ENCODE results near the gene ADGRV1. TPM values are rescaled to one million over a fixed set of nuclear protein-coding genes. Genes with fewer than 3 reads are reported as not detected.

Gene ADGRV1
- total and polyA plus RNA-seq, 2 donors: 2.2 to 5.1 TPM

DNA sequence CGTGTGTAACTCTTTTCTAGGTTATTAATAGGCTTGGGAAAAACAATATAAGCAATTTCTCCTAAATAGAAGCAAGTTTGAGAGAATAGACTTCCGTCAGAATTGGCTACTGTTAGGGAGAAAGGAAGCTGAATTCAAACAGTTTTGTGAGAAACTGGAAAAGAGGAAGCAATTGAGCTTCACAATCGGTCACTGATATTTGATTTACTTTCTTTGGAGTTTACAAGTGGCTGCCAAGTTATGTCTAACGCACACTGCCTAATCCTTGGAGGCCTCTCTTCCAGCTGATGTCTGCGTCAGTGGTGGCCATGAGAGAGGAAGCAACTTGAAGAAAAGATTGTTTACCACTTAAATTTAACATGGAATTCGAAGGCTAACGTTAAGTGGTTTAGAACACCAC lies 319.5 kb downstream of the ADGRV1 start:
- Histone ChIP-seq H3K27me3 (ENCODE audit: control insufficient read depth in 2 of 2, insufficient read depth in 1 of 2, low read length in 1 of 2) (no peaks in the 10 kb centered on the region), H3K4me1 (ENCODE audit: control insufficient read depth in 2 of 2, insufficient read depth in 2 of 2, low read length in 2 of 2) (peaks cover 4 to 5% of the 10 kb centered on the region in 2 donors), H3K4me3 (ENCODE audit: low read length in 2 of 2) (no peak overlapping the region), H3K27ac (ENCODE audit: low read depth in 1 of 2, low read length in 1 of 2) (no peak overlapping the region), H3K36me3 (ENCODE audit: control insufficient read depth in 2 of 2, insufficient read depth in 2 of 2, low read length in 1 of 2) (no peaks in the 10 kb centered on the region), H3K9me3 (ENCODE audit: control insufficient read depth in 2 of 2, insufficient read depth in 1 of 2, low read length in 1 of 2) (no peaks in the 10 kb centered on the region)
- 27% methylated on average over 7 of the region's 7 CpGs for WGBS
- DNase-seq (ENCODE audit: low read depth in 6 of 9, low spot score in 9 of 9): no peak

- 81% methylated on average over 3 of the region's 3 CpGs for WGBS
- H3K4me1 ChIP-seq (ENCODE audit: control insufficient read depth in 2 of 2, insufficient read depth in 2 of 2, low read length in 2 of 2): peaks cover 0 to 5% of the 10 kb centered on the region in 2 donors
- no peak overlapping the region for H3K27ac ChIP-seq (ENCODE audit: low read depth in 1 of 2, low read length in 1 of 2)
- H3K9me3 ChIP-seq (ENCODE audit: control insufficient read depth in 2 of 2, insufficient read depth in 1 of 2, low read length in 1 of 2): no peaks in the 10 kb centered on the region
- no peaks in the 10 kb centered on the region for H3K36me3 ChIP-seq (ENCODE audit: control insufficient read depth in 2 of 2, insufficient read depth in 2 of 2, low read length in 1 of 2)
- no peaks in the 10 kb centered on the region for H3K27me3 ChIP-seq (ENCODE audit: control insufficient read depth in 2 of 2, insufficient read depth in 1 of 2, low read length in 1 of 2)
- no peak for DNase-seq (ENCODE audit: low read depth in 6 of 9, low spot score in 9 of 9)
- no peak overlapping the region for H3K4me3 ChIP-seq (ENCODE audit: low read length in 2 of 2)
Observed at GRCh38 chr5:90878549-90879196, 320.1 kb downstream of the ADGRV1 start.

DNA sequence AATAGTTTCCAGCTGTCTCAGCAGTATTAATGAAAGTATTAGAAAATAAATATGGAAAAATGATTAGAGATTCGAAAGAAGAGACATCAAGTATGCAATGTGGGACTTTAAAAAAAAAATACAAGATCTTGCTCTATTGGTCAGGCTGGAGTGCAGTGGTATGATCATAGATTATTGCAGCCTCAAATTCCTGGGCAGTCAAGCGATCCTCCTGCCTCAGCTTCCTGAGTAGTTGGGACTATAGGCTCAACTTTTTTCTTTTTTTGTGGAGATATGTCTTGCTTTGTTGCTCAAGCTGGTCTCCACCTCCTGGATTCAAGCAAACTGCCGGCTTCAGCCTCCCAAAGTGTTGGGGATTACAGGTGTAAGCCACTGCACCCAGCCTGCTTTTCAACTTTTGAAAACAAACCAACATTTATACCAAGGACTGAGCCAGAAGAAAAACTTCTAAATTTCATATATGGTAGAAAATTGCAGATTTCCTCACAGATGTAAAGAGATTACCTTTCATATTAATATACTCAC lies 323.1 kb downstream of the ADGRV1 start:
- no peak overlapping the region for H3K4me3 ChIP-seq (ENCODE audit: low read length in 2 of 2)
- DNase-seq (ENCODE audit: low read depth in 6 of 9, low spot score in 9 of 9): no peak
- 94% methylated on average over 3 of the region's 3 CpGs for WGBS
- no peaks in the 10 kb centered on the region for H3K36me3 ChIP-seq (ENCODE audit: control insufficient read depth in 2 of 2, insufficient read depth in 2 of 2, low read length in 1 of 2)
- H3K4me1 ChIP-seq (ENCODE audit: control insufficient read depth in 2 of 2, insufficient read depth in 2 of 2, low read length in 2 of 2): no peaks in the 10 kb centered on the region
- H3K9me3 ChIP-seq (ENCODE audit: control insufficient read depth in 2 of 2, insufficient read depth in 1 of 2, low read length in 1 of 2): no peaks in the 10 kb centered on the region
- no peak overlapping the region for H3K27ac ChIP-seq (ENCODE audit: low read depth in 1 of 2, low read length in 1 of 2)
- H3K27me3 ChIP-seq (ENCODE audit: control insufficient read depth in 2 of 2, insufficient read depth in 1 of 2, low read length in 1 of 2): no peaks in the 10 kb centered on the region

GRCh38 chr5:90882448-90882847 lies 323.9 kb downstream of the ADGRV1 start:
- WGBS: 94% methylated on average over 2 of the region's 2 CpGs
- Histone ChIP-seq H3K9me3 (ENCODE audit: control insufficient read depth in 2 of 2, insufficient read depth in 1 of 2, low read length in 1 of 2) (no peaks in the 10 kb centered on the region), H3K4me3 (ENCODE audit: low read length in 2 of 2) (no peak overlapping the region), H3K36me3 (ENCODE audit: control insufficient read depth in 2 of 2, insufficient read depth in 2 of 2, low read length in 1 of 2) (no peaks in the 10 kb centered on the region), H3K27me3 (ENCODE audit: control insufficient read depth in 2 of 2, insufficient read depth in 1 of 2, low read length in 1 of 2) (no peaks in the 10 kb centered on the region), H3K27ac (ENCODE audit: low read depth in 1 of 2, low read length in 1 of 2) (no peak overlapping the region), H3K4me1 (ENCODE audit: control insufficient read depth in 2 of 2, insufficient read depth in 2 of 2, low read length in 2 of 2) (no peaks in the 10 kb centered on the region)
- no peak for DNase-seq (ENCODE audit: low read depth in 6 of 9, low spot score in 9 of 9)

DNA sequence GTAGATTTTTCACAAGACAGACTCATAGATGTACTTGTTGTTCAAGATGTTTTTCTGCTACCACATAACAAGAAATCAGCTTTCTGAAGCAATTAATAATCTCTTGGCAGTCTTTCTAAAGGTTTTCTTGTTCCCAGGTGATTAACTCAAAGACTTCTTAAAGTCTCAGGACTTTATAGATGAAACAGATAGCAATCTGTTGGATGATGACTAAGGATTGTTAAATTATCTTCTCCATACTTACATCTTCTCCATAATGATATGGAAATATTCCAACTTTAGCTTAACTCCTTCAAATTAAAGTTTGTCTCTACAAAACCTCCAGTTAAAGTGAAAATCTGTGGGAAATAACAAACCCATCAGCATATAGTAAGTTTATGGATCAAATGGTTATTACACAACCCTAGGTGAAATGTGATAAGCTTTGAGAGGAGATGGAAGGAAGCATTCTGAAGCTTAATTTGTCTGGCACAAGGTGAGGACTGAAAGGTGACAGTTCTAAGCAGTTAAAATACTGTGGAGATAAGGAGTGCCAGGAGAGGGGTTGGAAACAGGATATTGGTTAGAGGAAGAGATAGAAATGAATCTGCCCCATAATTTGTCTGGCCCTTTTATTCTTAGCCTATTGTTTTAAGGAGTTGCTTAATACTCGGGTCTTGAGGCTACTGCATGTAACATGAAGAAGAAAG lies 326.7 kb downstream of the ADGRV1 start:
- no peak overlapping the region for H3K4me3 ChIP-seq (ENCODE audit: low read length in 2 of 2)
- H3K27me3 ChIP-seq (ENCODE audit: control insufficient read depth in 2 of 2, insufficient read depth in 1 of 2, low read length in 1 of 2): no peaks in the 10 kb centered on the region
- no peak for DNase-seq (ENCODE audit: low read depth in 6 of 9, low spot score in 9 of 9)
- H3K36me3 ChIP-seq (ENCODE audit: control insufficient read depth in 2 of 2, insufficient read depth in 2 of 2, low read length in 1 of 2): no peaks in the 10 kb centered on the region
- 79% methylated on average over 1 of the region's 1 CpG for WGBS
- no peak overlapping the region for H3K27ac ChIP-seq (ENCODE audit: low read depth in 1 of 2, low read length in 1 of 2)
- no peaks in the 10 kb centered on the region for H3K9me3 ChIP-seq (ENCODE audit: control insufficient read depth in 2 of 2, insufficient read depth in 1 of 2, low read length in 1 of 2)
- H3K4me1 ChIP-seq (ENCODE audit: control insufficient read depth in 2 of 2, insufficient read depth in 2 of 2, low read length in 2 of 2): no peaks in the 10 kb centered on the region

- no peaks in the 10 kb centered on the region for H3K27me3 ChIP-seq (ENCODE audit: control insufficient read depth in 2 of 2, insufficient read depth in 1 of 2, low read length in 1 of 2)
- no peak for DNase-seq (ENCODE audit: low read depth in 6 of 9, low spot score in 9 of 9)
- H3K4me3 ChIP-seq (ENCODE audit: low read length in 2 of 2): no peak overlapping the region
- H3K36me3 ChIP-seq (ENCODE audit: control insufficient read depth in 2 of 2, insufficient read depth in 2 of 2, low read length in 1 of 2): no peaks in the 10 kb centered on the region
- H3K9me3 ChIP-seq (ENCODE audit: control insufficient read depth in 2 of 2, insufficient read depth in 1 of 2, low read length in 1 of 2): no peaks in the 10 kb centered on the region
- H3K4me1 ChIP-seq (ENCODE audit: control insufficient read depth in 2 of 2, insufficient read depth in 2 of 2, low read length in 2 of 2): no peaks in the 10 kb centered on the region
- WGBS: 97% methylated on average over 5 of the region's 5 CpGs
- H3K27ac ChIP-seq (ENCODE audit: low read depth in 1 of 2, low read length in 1 of 2): no peak overlapping the region
Observed at GRCh38 chr5:90886381-90886780, 327.8 kb downstream of the ADGRV1 start.

DNA sequence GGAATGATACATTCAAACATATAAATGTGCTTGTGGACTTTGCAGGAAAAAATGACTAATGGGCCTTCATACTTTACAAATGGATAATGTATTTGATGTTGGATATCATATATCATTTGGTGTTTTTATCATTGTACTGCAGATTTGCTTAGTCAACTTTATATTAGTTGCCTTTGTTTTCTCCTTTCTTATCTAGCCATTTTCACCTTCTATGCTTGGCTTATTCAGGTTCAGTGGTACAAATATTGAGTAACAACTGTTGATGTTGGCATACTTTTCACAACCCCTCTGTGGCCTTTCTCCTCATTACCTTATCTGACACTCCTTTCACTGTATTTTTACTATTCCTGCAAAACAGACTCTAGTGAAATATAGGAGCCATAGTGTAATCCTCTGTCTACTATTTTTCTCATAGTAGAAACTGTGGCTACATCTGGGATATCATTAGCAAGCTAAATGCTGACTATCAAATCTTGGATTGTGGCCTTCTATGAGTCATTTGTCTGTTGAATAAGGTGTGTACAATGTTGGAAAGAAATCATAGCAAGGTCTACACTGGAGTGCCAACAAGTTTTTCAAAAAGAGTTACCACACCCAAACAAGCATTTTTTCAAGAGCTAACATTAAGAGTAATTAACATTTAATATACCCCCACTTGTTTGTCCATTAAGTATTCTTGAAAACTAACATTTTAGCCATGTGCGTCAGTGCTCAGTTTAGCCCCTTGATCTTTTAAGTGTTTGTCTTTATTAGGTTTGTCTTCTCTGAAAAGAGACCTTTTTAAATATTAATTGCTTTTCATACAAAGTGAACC lies 330.1 kb downstream of the ADGRV1 start:
- H3K4me3 ChIP-seq (ENCODE audit: low read length in 2 of 2): no peak overlapping the region
- H3K4me1 ChIP-seq (ENCODE audit: control insufficient read depth in 2 of 2, insufficient read depth in 2 of 2, low read length in 2 of 2): no peaks in the 10 kb centered on the region
- WGBS: 89% methylated on average over 1 of the region's 1 CpG
- H3K36me3 ChIP-seq (ENCODE audit: control insufficient read depth in 2 of 2, insufficient read depth in 2 of 2, low read length in 1 of 2): no peaks in the 10 kb centered on the region
- DNase-seq (ENCODE audit: low read depth in 6 of 9, low spot score in 9 of 9): no peak
- H3K27ac ChIP-seq (ENCODE audit: low read depth in 1 of 2, low read length in 1 of 2): no peak overlapping the region
- H3K27me3 ChIP-seq (ENCODE audit: control insufficient read depth in 2 of 2, insufficient read depth in 1 of 2, low read length in 1 of 2): no peaks in the 10 kb centered on the region
- no peaks in the 10 kb centered on the region for H3K9me3 ChIP-seq (ENCODE audit: control insufficient read depth in 2 of 2, insufficient read depth in 1 of 2, low read length in 1 of 2)

DNA sequence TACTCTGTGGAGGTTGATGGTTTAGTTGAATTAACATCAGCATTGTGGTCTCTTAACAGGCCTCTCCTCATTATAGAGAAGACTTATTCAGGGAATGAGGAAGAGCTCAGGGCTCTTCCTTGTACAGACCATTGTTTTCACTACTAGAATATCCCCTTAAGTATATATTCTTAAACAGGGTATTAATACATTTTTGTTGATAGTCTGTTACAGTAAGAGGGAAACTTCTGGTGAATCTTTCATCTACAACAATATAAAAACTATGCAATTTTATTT lies 330.7 kb downstream of the ADGRV1 start:
- Histone ChIP-seq H3K27ac (ENCODE audit: low read depth in 1 of 2, low read length in 1 of 2) (no peak overlapping the region), H3K4me3 (ENCODE audit: low read length in 2 of 2) (no peak overlapping the region), H3K27me3 (ENCODE audit: control insufficient read depth in 2 of 2, insufficient read depth in 1 of 2, low read length in 1 of 2) (no peaks in the 10 kb centered on the region), H3K4me1 (ENCODE audit: control insufficient read depth in 2 of 2, insufficient read depth in 2 of 2, low read length in 2 of 2) (no peaks in the 10 kb centered on the region), H3K9me3 (ENCODE audit: control insufficient read depth in 2 of 2, insufficient read depth in 1 of 2, low read length in 1 of 2) (no peaks in the 10 kb centered on the region), H3K36me3 (ENCODE audit: control insufficient read depth in 2 of 2, insufficient read depth in 2 of 2, low read length in 1 of 2) (no peaks in the 10 kb centered on the region)
- no peak for DNase-seq (ENCODE audit: low read depth in 6 of 9, low spot score in 9 of 9)

DNA sequence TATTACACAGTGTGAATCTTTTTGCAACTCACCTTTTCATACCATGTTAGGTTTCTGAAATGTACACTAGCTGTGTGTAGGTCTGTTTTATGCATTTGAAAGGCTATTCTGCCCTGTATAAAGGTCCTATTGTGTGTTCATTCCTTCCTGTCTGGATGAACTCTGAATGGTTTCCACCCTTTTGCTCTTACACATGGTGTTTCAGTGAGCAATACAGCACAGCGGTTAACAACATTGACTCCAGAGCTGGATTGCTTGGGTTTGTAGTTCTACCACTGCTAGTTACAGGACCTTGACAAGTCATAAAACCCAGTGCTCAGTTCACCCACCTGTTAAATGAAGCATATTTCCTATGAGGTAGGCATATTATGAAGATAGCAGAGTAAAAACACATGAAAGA lies 331.6 kb downstream of the ADGRV1 start:
- no peaks in the 10 kb centered on the region for H3K36me3 ChIP-seq (ENCODE audit: control insufficient read depth in 2 of 2, insufficient read depth in 2 of 2, low read length in 1 of 2)
- no peaks in the 10 kb centered on the region for H3K9me3 ChIP-seq (ENCODE audit: control insufficient read depth in 2 of 2, insufficient read depth in 1 of 2, low read length in 1 of 2)
- H3K4me3 ChIP-seq (ENCODE audit: low read length in 2 of 2): no peak overlapping the region
- no peaks in the 10 kb centered on the region for H3K27me3 ChIP-seq (ENCODE audit: control insufficient read depth in 2 of 2, insufficient read depth in 1 of 2, low read length in 1 of 2)
- WGBS: 100% methylated on average over 1 of the region's 1 CpG
- no peak for DNase-seq (ENCODE audit: low read depth in 6 of 9, low spot score in 9 of 9)
- no peak overlapping the region for H3K27ac ChIP-seq (ENCODE audit: low read depth in 1 of 2, low read length in 1 of 2)
- no peaks in the 10 kb centered on the region for H3K4me1 ChIP-seq (ENCODE audit: control insufficient read depth in 2 of 2, insufficient read depth in 2 of 2, low read length in 2 of 2)
